PFSK-1 (cell line): Measurements from ENCODE around the gene TRPC3.

Experiments
- FOXP2 ChIP-seq: optimal IDR thresholded peaks from 2 replicates; pipeline ENCODE3; 2011; ENCODE audit warnings: borderline replicate concordance, control low read depth, inconsistent platforms; ENCODE audit not compliant: insufficient read depth; ENCODE audit errors: extremely low read length, extremely low read depth
- POLR2AphosphoS5 ChIP-seq: IDR thresholded peaks from 2 replicates; pipeline ENCODE4 v1.6.1; 2012; ENCODE audit warnings: low read depth, mild to moderate bottlenecking, control low read depth, low read length, moderate library complexity
- REST ChIP-seq, 2 experiments: IDR thresholded peaks; 2 replicates each; pipeline versions ENCODE4 v1.6.1 to v1.8.0; 2011 to 2012; ENCODE audit warnings: low read depth in 2 of 2, low read length in 2 of 2, control low read depth in 1 of 2, inconsistent platforms in 1 of 2, mild to moderate bottlenecking in 1 of 2, moderate library complexity in 1 of 2; ENCODE audit not compliant: insufficient read depth in 1 of 2
- TAF1 ChIP-seq: IDR thresholded peaks from 2 replicates; pipeline ENCODE4 v1.6.1; 2012; ENCODE audit warnings: low read length, control low read depth, borderline replicate concordance; ENCODE audit not compliant: insufficient read depth

- no peak for TF ChIP-seq FOXP2
- TF ChIP-seq REST (IDR thresholded peaks at IDR 0.05; ENCODE audit: insufficient read depth in 1 of 2, low read depth in 2 of 2, low read length in 2 of 2): no peak
- TF ChIP-seq POLR2AphosphoS5: no peak
- TF ChIP-seq TAF1: no peak
Observed at GRCh38 chr4:121980643-121981042, 28.8 kb upstream of the TRPC3 start.
